Breast epithelium (tissue), 3 donors: ENCODE results near the gene RAMP3.

Source experiments
- CTCF ChIP-seq, 3 donors: fragments of 450-650 bp; IDR thresholded peaks; one replicate each; pipeline ENCODE4 v1.5.1; 2016 to 2017; ENCODE audit warnings: antibody characterized with exemption in 3 of 3, mild to moderate bottlenecking in 3 of 3, moderate library complexity in 3 of 3
- POLR2A ChIP-seq: fragments of 450-650 bp; IDR thresholded peaks from one replicate; pipeline ENCODE4 v1.6.1; 2016; ENCODE audit warnings: antibody characterized with exemption, mild to moderate bottlenecking, moderate library complexity
- POLR2AphosphoS5 ChIP-seq, 3 donors: sonication (generic); formaldehyde crosslinking; IDR thresholded peaks; one replicate each; pipeline ENCODE4 v1.6.1; 2017; ENCODE audit warnings: antibody characterized with exemption in 3 of 3

DNA sequence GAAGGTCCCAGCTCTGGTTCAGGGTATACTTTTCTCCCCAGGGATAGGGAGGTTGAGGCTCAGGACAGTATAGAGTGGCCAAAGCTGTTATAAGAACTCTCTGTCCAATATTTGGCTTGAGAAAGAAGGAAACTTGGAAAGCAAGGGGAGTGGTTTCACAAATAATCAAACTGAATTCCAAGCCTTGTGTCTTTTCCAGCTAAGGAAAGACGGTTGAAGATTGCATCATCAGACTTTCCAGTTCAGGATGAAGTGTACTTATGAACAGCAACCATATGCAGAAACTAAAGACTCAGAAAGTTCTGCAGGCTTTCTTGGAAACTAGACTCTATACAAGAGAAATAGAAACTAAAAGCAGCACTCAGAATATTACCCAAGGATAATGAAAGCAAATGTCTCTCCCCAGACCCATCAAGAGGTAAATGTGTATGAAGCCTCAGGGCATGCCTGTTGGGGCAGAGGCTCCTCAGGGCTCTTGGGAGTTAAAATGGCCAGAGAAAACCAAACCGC, 46.4 kb downstream of the RAMP3 start:
- TF ChIP-seq CTCF (IDR thresholded peaks at IDR 0.05) (no peak), POLR2A (no peak), POLR2AphosphoS5 (IDR thresholded peaks at IDR 0.05) (no peak)
